HG03442 (cell line): Measurements from ENCODE around the gene RNF41.

ENCODE experiments used
- ATAC-seq: cut with Tn5 transposase; IDR thresholded peaks from one replicate; pipeline ENCODE4 v1.9.1; 2021; ENCODE audit warnings: mild to moderate bottlenecking, moderate library complexity; ENCODE audit not compliant: unreplicated experiment

The RNF41 gene

DNA sequence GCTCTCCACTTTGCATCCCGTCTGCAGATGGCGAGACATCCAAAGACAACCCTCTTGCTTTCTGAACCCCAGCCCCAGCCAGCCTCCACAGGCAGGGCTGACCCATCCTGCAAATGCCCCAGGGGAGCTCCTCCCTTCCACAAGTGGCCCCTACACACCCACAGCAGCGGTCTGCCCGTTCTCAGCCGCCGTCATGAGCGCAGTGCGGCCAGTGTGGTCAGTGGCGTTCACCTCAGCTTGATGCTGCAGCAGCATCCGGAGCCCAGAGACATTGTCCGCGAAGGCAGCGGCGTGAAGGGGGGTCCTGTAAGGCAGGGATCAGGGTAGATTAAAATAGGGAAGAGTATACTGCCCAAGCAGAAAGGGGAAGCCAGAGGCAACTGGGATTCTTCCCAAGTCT, 22.8 kb upstream of the RNF41 start:
- no peak for ATAC-seq

DNA sequence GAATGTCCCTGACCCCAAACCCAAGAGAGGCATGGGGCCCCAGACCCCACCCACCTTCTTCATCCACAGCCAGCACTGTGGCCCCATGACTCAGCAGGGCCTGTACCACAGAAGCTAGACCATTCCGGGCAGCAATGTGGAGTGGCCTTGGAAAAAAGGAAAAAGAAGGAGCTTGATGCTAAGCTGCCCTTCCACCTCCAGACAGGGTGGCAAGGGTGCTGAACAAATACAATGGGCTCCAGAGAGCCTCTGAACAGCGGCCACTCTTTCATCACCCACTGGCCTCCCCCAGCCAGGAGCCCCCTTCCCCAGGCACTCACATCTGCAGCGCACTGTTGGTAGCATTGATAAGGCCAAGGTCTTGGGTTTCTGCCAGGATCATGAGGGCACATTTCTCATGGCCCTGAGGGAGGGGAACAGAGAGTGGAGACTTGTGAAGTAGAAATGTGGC, 22.0 kb upstream of the RNF41 start:
- ATAC-seq = no peak

DNA sequence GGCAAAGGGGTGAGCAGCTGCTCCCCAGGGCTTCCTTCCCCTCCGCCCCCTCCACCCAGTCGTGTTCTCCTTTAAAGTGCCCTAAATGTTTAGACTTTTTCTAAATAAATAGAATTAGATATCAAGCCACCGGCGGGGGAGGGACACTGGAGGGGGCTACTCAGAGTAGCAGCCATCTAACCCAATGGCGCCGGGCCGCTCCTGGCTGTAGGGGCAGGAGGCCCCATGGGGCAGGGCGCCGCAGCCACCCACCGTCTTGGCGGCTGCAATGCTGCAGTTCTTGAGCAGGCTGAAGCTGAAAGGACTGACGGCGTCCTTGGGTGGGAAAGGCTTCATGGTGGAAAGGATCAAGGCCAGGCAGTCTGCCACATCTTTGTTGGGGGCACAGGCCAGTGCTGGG, 21.3 kb upstream of the RNF41 start:
- no peak for ATAC-seq

DNA sequence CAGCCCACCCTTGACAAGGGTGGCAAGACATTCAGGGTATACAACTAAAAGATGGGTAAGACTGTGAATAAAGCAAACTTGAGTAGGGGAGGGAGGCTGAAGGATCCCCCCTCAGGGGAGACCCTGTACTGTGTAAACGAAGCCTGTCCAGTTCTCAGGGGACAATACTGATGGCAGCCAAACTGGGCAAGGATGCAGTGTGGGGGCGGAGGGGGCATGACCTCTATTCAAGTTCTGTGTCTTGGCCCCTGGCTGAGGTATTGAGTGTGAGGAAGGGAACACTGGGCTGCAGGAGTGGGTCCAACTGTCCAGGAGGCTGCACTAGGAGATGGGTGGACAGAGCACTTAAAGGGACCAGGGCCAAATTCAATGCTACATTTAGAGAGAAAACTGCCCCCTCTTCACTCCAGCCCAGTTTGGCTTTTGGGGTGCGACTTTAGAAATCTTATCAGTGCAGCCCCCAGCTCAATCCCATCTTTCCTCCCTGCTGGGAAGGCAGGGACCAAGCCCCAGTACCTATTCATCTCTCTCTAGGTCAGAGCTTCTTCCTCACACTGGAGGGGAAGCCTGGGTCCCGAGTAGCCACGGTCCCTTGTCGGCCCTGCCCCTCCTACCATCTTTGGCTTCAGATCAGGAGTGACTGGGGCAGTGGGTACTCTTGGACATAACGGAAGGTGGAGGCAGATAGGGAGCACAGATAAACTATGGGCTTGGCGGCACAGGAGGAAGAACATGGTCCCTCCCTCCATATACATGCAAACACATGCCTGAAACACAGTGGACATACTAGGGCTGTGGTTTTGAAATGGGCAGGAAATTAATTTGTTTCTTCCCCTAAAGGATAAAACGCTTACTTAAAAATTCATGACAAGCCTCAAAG, 19.9 kb upstream of the RNF41 start:
- no peak for ATAC-seq

DNA sequence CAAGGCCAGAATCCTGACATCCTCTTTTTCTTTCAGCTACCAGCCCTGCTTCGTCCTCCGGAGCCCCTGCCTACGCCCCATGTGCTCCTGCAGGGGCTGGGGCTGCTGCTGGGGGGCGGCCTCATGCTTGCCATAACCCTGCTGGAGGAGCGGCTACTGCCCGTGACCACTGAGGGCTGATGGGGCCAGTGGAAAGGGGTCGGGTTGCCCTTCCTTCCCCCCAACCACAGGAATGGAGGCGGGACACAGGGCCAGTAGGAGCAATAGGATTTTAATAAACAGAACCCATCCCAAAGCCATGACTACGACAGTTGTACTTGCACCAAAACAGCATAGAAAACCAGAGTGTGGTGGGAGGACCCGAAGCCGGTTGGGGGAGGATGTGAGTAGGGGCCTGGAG, 15.8 kb upstream of the RNF41 start:
- ATAC-seq = no peak

DNA sequence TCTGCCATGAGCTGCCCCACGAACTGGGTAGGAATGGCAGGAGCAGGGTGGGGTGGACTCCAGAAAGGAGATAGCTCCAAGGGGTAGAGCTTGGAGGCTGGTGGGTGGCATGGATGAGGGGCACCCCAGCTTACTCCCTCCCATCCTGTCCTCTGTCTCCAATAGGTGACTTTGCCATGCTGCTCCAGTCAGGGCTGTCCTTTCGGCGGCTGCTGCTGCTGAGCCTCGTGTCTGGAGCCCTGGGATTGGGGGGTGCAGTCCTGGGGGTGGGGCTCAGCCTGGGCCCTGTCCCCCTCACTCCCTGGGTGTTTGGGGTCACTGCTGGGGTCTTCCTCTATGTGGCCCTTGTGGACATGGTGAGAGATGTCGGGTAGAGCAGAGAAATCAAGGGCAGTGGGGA, 15.3 kb upstream of the RNF41 start:
- ATAC-seq = no peak

DNA sequence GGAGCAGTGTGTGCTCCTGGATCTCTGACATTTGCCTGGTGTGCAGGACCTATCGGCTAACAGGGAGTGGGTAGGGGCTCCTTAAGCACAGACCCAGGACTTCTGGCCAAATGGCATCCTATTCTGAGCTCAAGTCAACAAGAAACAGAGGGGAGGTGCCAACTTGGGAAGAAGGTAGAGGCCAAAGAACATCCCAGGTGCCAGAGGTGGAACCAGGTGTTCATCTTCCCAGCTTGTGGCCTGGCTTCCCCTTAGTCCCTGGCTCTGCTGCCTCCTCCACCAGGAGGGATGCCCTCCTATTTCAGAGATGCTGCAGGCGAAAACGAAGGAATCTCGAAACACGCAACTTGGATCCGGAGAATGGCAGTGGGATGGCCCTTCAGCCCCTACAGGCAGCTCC, 14.4 kb upstream of the RNF41 start:
- ATAC-seq = no peak

DNA sequence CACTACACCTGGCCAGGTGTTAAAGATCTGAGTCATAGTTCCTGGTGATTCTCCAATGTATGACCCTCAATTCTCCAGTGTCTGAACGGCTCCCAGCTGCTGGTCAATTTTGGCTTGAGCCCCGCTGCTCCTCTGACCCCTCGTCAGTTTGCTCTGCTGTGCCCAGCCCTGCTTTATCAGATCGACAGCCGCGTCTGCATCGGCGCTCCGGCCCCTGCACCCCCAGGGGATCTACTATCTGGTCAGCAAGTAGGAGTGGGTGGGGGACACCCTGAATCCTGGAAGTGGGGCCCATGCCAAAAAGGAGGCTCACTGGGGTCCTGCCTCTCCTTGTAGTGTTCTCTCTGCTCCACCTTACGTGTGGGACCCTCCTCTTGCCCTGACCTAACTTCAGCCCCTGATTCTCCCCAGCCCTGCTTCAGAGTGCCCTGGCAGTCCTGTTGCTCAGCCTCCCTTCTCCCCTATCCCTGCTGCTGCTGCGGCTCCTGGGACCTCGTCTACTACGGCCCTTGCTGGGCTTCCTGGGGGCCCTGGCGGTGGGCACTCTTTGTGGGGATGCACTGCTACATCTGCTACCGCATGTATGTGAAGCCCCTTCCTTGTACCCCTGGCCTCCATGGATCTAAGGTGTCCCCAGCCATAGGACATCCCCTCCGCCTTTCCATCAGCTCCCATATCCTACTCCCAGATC, 13.2 kb upstream of the RNF41 start:
- no peak for ATAC-seq

DNA sequence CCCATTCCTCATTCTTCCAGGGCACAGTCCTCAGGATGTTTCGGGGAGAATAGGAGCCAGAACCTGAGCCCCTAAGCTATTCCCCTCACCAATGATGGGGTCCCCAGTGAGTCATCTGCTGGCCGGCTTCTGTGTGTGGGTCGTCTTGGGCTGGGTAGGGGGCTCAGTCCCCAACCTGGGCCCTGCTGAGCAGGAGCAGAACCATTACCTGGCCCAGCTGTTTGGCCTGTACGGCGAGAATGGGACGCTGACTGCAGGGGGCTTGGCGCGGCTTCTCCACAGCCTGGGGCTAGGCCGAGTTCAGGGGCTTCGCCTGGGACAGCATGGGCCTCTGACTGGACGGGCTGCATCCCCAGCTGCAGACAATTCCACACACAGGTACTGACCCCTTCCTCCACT, 9.5 kb upstream of the RNF41 start:
- no peak for ATAC-seq

DNA sequence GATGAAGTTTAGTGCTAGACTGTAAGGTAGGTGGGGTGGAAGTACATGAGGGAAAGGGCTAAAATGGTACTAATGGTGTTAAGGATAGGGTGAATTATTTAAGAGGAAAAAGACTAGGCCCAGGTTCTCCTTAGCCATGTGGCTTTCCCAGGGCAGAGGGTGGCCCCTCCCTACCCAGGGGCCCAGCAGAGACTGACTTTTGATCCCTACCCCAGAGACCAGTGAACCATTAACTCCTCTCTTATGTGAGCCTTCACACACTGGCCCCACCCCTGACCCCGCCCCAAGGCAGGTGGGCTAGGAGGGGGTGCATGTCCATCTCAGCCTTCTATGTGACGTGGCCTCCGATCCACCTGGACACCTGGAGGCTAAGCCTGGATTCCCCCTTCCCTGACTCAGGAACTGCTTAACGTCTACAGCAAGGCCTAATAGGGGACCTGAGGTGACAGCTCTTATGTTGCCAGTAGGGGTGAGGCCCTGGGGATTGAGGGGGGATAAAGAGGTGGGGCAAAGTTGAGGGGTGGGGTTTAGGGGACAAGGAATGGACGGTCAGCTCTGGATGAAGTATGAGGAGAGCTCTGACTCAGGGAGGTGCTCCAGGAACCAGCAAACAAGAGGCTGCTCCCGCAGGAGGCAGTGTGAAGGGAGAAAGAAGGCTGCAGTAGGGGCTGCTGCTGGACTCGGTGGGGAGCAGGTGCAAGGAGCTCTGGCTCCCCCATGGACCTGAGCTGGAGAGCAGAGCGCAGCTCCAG, 8.9 kb upstream of the RNF41 start:
- no peak for ATAC-seq

DNA sequence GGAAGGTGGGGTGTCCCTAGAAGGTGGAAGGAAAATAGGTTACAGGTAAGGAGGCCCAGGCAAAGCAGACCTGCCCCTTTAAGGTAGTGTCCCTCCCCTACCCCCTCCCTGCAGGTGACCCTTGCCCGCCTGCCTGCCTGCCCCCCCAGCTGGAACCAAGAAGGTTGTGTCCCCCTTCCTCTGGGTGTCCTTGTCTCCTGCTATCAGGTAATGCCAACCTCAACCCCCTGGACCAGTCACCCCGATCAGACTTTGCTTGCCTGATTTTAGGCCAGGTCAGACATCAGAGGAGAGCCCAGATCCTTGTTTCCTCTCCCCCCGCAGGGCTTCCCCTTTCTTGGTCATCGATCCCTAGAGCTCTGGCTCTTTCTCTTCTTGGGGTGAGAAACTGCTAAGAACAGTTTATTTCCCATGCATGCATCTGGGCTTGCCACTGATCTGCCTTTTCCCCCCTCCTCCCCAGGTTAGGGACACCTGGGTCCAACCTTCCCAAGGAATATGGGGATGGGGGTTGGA, 8.3 kb upstream of the RNF41 start, which contains the start of gene SLC39A5:
TSS of gene SLC39A5 (plus strand) at position 136 of the 516 bp plus-strand sequence. CDS start 1,224 bp downstream, outside the sequence.
- ATAC-seq = no peak

DNA sequence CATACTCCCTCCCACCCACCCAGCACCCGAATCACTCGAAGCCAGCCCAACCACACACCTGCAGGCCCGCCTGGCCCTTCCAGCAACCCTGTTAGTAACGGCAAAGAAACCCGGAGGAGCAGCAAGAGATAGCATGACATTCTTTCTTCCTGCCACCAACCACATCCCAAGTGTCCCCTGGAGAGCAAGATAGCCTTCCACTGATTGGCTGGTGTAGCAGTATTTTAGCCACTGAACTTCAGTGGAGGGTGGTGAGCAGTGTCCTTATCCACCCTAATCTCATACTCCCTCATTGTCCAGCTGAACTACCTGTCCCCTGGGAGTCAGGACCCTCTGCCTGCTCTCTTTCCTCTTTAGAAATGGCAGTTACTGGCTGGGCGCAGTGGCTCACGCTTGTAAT, 7.4 kb upstream of the RNF41 start:
- no peak for ATAC-seq

DNA sequence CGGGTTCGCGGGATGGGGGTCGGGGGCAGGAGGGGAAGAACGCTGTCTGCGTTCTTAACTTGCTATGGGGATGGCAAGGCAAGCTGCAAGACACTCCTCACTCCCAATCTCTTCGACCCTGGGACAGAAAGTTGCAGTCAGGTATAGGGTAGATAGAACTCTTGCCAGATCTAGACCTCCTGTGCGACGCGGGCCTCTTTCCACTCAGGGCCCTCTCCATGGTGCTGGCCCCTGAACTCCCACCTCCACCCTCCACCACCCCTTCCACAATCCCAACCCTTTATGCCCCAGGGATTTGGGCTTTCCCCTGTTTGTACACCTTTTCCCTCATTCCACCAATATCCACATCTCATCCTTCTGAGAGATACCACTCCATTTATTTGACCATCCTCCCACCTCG, 3.2 kb upstream of the RNF41 start:
- ATAC-seq = no peak

DNA sequence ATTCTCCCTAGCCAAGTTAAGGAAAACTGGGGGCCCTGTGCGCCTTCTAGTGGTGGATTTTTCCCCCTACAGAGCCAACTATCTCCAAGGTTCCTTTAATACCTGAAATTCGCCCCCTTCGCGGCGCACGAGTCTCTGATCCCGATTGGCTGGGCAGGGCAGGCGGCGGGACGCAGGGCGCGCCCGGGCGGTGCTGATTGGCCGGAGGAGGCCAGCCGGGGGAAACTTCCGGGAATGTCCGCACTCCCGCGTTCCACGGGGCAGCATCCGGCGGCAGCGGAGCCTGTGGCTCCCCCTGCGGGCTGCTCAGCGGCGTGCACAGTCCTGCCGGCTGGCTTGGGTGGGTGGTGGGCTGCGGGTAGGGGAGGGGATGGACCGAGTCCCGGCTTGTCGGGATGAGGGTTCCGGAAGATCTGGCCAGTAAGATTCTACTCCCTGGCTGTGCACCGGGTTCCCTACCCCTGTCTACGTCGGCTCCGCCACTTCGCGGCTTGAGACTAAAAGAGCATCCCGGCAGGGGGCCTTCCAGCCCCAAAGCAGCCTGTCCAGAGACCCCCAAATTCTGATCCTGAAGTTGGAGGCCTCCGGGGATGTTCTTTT, 2.5 kb upstream of the RNF41 start, which contains the start of gene NABP2:
TSS of gene NABP2 (plus strand) at position 241 of the 600 bp plus-strand sequence. CDS start 515 bp downstream, outside the sequence.
- peak; percentile 70 for ATAC-seq

DNA sequence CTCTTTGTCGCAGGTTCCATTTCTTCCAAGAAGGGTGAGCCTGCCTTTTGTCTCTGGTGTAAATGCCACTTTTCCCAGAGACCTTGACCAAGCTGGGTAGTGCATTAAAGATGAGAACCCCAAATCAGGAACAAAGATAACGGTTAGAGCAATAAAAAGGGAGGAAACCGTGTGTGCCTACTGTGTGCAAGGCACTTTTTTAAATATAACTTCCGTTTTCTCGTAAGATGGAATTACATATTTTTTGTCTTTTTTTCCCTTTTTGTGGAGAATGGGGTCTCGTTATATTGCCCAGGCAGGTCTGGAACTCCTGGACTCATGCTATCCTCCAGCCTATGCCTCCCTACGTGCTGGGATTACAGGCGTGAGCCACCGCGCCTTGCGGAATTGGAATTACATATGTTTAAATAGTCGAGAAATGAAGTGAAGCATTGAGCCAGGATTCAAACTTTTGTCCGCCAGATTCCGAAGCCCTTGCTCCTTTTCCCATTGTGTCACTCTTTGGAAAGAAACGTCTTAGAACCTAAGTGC, 1.9 kb upstream of the RNF41 start:
- ATAC-seq = no peak

DNA sequence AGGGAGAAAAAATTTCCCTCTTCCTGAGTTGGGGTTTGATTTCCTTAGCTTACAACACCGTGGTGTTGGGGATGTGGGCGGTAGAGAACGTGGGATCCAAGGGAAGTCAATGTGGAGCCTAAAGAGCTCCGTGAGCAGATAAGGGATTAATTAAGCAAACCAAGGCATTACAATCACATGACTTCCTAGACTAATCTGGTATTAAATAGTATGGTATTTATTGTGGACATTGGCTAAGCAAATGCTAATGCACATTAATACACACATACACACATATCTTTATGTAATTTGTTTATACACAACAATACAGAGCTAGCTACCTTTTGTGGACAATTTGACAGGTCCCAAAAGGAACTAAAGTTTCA, 791 bp upstream of the RNF41 start:
- no peak for ATAC-seq

DNA sequence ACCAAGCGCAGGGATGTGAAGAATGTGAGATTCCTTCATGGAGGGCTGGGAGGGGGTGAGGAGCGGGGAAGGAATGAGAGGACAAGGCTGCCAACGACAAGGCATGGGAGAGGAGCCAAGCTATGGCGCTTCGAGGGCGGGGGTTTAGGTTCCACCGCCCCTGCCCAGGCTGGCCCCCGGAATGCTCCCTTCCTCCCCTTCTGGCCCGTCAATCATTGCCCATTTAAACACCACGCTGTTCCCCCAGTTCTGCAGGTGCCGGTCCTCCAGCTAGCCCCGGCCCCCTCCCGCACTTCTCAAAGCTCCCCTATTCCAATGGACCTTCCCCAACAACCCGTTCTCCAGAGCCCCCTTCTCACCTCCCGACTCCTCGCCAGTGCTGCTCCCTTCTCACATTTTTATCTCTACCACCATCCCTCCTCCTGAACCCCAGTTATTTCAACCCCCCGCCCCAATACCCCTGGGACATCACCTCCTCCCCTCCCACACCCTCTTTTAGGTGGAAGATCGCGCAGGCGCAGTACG, 428 bp downstream of the RNF41 start:
- ATAC-seq = peak; percentile 18

DNA sequence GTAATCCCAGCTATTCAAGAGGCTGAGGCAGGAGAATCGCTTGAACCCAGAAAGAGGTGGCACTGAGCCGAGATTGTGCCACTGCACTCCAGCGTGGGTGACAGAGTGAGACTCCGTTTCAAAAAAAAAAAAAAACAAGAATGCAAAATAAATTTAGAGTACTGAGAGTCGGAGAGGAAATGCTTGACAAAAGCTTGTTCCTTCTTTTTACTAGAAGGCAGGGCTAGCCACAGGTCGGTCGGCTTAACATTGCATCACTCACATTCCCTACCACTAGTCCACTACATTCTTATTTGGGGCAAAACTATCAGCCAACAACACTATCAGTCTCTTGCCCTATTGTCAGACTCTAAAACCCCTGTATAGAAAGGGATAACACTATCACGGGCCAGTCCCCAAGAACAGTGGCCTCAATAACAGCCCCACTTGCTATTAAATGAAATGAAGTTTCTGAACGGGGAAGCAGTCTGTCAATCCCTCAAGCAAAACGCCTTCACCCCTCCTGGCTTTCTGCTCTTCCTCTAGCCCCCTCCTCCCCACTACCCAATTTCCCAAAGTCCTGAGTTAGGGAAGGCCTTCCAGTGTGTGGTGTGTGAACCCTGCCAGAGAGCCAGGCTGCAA, 1.0 kb downstream of the RNF41 start:
- ATAC-seq = no peak

DNA sequence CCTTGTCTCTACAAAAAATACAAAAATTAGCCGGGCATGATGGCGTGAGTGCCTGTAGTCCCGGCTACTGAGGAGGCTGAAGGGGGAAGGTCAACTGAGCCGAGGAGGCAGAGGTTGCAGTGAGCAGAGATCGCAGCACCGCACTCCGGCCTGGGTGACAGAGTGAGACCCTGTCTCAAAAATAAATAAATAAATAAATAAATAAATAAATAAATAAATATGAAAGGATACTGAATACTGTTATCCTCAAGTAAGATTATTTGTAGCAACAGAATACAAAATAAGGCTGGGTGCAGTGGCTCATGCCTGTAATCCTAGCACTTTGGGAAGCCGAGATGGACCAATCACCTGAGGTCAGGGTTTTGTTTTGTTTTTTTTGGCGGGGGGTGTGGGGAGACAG, 1.9 kb downstream of the RNF41 start:
- no peak for ATAC-seq

DNA sequence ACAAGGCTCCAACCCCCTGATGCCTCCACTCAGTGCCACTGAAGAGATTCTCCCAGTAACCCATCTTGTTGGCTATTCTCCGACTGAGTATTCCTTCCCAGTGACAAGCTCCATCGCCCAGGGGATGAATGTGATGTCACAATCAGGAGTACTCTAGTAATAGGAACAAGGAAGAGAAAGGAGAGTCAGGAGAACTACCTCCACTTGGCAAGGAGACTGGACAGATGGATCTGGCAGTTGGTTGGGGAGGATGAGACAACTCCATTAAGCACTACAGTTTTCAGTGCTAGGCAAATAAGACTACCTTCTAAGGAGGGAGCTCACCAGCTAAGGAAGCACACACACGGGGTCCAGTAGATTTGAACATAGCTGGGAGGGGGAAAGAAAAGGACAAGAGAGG, 5.3 kb downstream of the RNF41 start:
- no peak for ATAC-seq
